ENCODE results near the gene AMBRA1.
"Not testable (repeated sequence)": the region's sequence is repeated elsewhere in the genome, so short reads cannot be mapped to it uniquely, and the experiment has no call there.

Gene AMBRA1

DNA sequence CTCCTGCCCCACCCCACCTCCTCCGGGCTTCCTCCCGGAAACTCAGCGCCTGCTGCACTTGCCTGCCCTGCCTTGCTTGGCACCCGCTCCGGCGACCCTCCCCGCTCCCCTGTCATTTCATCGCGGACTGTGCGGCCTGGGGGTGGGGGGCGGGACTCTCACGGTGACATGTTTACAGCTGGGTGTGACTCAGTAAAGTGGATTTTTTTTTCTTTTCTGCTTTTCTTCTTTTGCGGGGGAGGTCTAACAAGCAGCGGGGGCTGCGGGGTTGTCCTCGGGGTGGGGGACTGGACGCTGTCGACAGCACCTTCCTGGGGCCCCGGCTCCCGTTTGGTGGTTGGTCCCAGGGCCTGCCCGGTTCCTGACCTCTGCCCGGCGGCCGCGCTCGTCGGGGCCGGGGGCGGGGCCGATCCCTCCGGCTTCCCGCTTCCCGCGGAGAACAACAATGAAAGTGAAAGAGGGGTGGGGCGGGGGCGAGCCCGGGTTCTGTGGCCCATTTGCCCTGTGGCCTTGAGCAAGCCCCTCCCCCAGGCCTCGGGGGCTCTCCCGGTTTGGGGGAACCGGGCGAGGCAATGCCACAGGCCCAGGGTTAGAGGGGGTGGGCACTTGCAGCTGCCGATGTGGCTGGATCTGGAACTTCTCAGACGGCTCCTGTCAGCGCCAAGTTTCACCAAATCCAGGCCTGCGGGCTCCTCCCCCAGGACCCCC, 213.3 kb downstream of the AMBRA1 start:
- DNase-seq: peak in 4 of 5 experiments; percentile 26 to 50 (median 39)

DNA sequence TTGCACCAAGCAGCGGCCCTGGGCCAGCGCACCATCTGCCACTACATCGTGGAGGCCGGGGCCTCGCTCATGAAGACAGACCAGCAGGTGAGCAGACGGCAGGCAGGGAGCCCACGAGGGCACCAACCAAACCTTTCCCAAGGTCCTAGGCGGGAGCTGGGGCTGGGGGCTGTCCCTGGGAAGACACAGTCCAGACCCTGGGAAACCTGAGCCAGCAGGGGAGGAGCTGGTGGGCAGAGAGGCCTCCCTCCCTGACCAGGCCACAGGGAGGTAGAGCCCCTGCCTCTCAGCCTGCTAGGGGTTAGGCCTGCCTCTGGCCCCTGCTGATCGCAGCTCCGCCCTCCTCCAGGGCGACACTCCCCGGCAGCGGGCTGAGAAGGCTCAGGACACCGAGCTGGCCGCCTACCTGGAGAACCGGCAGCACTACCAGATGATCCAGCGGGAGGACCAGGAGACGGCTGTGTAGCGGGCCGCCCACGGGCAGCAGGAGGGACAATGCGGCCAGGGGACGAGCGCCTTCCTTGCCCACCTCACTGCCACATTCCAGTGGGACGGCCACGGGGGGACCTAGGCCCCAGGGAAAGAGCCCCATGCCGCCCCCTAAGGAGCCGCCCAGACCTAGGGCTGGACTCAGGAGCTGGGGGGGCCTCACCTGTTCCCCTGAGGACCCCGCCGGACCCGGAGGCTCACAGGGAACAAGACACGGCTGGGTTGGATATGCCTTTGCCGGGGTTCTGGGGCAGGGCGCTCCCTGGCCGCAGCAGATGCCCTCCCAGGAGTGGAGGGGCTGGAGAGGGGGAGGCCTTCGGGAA, 214.1 kb downstream of the AMBRA1 start:
- not testable (repeated sequence) for DNase-seq

DNA sequence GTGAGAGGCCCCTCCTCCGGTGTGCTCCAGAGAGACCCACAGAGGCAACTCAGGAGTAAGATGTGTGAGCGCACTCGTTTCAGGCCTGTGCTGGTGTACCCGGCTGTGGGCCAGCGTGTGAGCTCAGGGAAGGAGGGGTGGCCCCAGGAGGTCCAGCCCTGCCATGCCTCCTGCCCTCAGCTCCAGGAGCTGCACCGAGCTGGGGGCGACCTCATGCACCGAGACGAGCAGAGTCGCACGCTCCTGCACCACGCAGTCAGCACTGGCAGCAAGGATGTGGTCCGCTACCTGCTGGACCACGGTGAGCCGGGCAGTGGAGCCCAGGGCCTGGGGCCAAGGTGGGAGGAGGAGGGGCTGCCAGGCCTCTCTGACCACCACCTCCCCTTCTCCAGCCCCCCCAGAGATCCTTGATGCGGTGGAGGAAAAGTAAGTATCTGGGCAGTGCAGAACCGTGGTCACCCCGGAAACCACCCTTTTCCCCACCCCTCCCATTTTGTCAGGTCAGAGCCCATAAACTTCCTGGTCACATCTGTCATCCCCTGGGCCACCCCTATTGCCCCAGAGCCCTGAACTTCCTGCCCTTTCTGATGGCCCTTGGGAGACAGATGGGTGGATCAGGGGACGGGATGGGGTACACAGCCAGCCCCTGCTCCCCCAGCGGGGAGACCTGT, 214.9 kb downstream of the AMBRA1 start:
- DNase-seq: no peak

DNA sequence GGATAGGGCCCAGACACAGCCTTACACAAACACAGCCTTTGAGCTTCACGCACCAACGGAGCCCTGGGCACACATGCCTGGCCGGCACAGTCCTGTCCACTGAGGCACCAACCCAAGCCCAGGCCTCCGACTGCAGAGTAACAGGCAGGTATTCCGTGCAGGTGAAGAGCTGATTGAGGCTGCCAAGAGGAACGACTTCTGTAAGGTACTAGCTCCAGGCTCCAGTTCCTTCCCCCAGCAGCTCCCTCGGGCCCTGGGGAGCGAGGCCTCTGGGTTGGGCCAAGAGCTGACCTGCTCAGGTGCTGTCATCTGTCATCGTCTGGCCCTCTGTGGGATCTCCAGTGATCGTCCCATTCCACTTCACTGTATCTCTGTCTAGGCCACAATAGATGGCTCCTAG, 215.5 kb downstream of the AMBRA1 start:
- DNase-seq: no peak

DNA sequence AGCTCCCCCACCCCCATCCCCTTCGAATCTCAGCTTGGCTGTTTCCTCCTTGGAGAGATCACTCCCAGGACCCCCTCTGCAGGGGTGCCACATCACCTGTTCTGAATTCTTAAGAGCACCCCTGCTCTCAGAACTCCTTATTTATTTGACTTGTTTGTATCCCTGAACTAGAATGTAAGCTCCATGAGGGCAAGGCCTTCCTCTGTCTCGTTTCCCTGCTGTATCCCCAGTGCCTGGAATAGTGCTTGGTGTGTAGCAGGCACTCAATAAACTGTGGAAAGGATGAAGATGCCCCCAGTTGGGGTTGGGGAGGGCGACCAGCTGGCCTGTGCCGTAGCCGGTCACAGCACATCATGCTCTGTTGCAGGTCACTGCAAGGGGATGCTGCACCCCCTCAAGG, 216.0 kb downstream of the AMBRA1 start:
- no peak for DNase-seq

DNA sequence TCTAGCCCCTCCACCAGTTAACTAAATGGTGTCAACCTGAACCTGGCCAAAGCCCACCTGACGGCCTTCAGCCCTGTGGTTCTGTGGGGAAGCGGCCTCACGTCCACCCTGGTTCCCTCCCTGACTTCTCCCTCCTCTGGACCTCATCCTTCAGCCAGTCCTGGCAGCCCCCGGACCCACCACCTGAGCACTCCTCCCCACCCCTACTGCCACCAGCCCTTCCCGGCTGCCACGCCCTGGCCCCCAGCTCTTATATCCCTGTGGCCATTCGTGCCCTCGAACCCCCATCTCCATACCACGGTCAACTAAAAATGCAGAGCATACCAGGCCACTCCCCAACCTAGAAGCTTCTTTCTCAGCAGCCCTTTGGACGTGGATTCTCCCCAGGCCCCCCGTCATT, 216.5 kb downstream of the AMBRA1 start:
- no peak for DNase-seq

DNA sequence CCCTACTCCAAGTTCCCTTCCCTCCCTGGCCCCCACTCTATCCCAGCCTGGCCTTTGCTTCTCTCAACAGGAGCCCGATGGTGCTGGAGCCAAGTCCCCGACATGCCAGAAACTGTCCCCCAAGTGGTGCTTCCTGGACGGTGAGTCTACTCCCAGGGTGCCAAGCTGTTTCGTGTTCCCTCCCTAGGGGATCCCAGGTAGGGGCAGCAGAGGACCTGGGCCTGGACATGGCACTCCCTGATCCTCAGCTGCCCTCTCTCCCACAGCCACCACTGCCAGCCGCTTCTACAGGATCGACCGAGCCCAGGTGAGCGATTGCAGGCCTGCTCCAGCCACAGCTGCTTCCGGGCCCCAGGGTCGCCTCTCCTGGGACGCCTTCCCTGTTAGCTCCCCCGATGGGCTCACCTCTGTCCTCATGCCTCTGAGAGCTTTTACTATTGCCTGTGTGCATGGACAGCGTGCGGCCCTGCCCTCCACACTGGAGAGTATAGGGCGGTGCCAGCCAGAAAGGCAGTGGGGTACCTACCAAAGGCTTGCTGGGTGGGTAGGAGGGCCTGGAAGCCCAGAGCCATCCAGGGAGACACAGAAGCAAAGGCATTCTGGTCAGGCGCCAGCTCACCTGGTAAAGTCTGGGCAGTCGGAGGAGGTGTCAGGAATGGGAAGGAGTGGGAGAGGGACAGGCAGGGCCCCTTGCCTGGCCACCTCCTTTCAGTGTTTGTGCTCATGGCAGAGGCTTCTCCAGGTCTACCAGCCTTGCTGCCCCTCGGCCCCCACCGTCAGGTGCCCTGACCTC, 217.4 kb downstream of the AMBRA1 start:
- no peak for DNase-seq

DNA sequence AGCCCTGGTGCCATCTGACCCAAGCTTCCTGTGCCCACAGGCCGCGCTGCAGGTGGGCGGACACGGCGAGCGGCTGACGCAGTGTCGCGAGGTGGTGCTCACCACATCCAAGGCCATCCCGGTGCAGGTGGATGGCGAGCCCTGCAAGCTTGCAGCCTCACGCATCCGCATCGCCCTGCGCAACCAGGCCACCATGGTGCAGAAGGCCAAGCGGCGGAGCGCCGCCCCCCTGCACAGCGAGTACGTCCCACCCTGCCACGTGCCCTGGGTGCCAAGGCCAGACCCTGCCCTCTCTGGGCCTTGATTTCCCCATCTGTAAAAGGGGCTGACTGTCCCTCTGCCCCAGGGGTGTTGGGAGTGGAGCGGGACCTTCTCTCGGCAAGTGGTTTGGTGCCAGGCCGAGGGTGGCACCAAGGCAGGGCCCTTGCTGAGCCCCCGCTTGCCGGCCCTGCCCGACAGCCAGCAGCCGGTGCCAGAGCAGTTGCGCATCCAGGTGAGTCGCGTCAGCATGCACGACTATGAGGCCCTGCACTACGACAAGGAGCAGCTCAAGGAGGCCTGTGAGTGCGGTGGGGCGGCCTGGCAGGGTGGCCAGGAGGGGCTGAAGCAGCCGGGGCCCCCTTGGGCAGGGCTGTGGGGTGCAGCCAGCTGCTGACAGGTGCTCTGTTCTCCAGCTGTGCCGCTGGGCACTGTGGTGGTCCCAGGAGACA, 218.3 kb downstream of the AMBRA1 start:
- no peak for DNase-seq

DNA sequence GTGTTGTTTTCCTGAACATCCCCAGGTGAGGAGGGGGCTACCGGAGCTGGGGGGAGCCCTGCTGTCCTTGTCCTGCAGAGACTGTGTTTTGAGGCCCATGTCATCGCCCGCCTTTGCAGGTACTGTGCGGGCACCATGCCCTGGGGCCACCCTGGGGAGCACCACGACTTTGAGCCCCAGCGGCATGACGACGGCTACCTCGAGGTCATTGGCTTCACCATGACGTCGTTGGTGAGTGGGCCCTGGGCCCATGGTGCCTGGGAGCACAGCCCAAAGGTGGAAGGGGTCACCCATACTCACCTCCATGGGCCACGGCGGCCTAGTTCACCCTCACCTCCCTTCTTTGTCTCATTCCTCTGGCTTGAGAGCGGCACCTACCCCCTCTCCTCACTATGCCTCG, 219.0 kb downstream of the AMBRA1 start:
- no peak for DNase-seq

DNA sequence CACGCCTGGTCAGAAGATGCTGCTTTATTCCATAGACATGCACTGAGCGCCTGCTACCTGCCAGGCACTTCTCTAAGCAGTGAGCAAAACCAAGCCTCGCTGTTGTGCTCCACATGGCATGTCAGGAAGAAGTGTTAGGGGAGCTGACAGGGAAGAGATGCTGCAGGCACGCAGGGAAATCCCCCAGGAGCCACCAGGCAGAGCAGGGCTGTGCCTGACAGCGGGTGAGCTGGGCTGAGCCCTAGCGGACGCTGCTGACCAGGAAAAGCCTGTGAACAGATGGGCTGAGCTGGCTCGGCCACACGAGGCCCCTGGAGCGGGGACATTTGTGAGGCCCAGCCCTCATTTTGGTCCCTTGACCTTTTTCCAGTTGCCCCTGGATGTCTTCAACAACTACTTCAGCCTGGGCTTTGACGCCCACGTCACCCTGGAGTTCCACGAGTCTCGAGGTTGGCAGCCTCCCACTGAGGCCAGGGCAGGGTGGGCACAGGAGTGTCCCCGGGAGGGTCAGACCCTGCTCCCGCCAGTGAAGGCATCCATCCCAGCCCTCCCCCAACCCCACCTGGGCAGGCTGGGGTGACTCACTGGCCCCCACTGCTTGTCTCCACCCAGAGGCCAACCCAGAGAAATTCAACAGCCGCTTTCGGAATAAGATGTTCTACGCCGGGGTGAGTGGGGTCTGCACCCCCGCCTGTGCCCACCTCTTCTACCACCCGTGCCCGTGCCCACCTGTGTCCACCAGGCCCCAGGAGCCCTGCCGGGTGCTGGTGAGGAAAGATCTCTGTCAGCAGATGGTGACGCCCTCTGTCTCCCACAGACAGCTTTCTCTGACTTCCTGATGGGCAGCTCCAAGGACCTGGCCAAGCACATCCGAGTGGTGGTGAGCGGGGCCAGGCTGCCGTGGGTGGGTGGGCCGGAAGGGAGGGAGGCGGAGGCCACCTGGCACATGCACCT, 219.8 kb downstream of the AMBRA1 start:
- no peak for DNase-seq

DNA sequence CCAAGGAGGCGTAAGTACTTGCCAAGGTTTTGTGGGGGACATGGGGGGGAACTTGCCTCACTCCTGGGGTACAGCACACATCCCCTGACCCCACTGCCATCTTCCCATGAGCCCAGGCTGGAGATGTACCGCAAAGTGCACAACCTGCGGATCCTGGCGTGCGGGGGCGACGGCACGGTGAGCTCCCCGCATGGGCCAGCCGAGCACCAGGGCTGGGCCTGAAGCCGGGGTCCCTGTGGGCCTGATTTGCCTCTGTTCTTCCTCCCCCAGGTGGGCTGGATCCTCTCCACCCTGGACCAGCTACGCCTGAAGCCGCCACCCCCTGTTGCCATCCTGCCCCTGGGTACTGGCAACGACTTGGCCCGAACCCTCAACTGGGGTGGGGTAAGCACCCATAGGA, 221.3 kb downstream of the AMBRA1 start:
- not testable (repeated sequence) for DNase-seq

DNA sequence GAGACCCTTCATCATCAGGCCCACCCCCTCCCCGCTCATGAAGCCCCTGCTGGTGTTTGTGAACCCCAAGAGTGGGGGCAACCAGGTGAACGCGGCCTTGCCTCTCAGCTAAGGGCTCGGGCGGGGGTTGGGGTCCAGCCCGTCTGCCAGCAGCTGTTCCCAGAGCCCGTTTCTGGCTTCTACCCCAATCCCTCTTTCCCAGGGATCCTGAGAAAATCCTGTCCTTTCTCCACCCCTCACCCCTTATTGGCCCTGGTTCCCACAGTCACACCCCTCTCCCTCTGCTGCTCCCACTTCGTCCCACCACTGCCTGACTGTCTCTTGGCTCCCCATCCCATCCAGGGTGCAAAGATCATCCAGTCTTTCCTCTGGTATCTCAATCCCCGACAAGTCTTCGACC, 221.7 kb downstream of the AMBRA1 start:
- DNase-seq: no peak

DNA sequence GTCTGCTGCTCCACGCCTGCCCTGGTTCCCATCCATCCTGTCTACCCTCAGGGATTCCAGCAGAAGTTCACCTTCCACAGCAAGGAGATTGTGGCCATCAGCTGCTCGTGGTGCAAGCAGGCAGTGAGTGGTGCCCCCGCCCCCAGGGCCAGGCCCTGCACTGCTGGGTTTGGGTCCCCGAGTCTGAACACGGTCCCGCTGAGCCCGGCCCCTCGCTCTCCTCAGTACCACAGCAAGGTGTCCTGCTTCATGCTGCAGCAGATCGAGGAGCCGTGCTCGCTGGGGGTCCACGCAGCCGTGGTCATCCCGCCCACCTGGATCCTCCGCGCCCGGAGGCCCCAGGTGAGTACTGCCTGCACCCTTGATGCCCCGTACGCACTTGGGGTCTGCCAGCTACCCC, 222.6 kb downstream of the AMBRA1 start:
- DNase-seq: not testable (repeated sequence)

DNA sequence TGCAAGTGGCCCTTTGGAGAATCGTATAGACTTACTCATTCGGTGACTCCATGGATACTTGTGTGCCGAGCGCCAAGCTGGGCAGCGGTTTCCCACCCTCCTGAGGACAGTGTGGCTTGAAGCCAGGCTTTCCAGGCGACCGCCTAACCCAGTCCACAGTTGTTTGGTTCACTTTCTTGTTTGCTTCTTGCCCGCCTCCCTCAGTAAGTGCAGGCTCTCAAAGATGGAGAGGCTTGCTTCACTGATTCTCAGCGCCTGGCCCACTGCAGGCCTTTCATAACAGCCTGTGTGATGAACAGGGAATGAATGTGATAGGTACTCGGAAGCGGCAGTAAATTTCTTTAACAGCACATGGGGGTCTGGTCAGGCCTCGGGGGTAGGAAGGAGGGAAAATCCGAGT, 223.6 kb downstream of the AMBRA1 start:
- DNase-seq: no peak

DNA sequence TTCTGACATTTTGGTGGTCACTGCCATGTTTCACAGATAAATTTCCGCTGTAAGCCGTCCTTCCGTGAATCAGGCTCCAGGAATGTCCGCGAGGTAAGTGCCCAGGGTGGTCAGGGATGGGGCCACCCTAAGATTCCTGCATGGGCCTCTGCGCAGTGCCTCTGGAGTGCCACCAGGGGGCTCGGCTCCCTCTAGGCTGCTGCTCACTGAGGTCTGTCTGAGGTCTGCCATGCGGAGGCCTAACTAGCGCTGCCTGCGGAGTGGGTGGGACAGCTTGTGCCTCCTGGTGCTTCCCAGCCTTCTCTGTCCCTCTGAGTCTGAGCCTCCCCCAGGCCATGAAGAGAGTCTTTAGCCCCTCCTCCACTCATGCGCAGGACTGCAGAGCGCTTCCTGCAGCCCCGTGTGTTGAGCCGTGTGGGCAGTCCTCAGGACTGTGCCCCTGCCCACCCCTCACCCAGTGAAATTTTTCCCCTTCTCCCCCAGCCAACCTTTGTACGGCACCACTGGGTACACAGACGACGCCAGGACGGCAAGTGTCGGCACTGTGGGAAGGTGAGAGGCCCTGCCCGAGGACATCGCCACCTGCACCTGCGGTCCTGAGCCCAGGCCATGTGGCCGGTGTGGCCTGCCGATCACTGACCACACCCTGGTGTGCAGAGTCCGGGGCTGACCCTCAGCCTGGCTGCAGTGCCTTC, 224.2 kb downstream of the AMBRA1 start:
- peak in 2 of 5 experiments; percentile 36 to 66 for DNase-seq

DNA sequence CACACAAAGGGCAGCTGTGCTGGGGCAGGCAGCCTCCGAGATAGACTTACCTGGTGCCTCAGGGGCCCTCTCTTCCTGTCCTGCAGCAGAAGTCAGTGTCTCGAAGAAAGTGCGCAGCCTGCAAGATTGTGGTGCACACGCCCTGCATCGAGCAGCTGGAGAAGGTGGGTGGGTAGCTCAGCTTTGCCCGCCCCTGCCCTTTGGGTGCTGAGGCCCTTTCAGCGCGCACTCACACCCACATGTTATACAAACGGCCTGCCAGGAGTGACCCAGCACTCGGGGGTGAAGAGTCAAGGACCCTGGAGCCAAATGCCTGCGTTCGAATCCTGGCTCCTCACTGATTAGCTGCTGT, 225.9 kb downstream of the AMBRA1 start:
- DNase-seq: no peak

DNA sequence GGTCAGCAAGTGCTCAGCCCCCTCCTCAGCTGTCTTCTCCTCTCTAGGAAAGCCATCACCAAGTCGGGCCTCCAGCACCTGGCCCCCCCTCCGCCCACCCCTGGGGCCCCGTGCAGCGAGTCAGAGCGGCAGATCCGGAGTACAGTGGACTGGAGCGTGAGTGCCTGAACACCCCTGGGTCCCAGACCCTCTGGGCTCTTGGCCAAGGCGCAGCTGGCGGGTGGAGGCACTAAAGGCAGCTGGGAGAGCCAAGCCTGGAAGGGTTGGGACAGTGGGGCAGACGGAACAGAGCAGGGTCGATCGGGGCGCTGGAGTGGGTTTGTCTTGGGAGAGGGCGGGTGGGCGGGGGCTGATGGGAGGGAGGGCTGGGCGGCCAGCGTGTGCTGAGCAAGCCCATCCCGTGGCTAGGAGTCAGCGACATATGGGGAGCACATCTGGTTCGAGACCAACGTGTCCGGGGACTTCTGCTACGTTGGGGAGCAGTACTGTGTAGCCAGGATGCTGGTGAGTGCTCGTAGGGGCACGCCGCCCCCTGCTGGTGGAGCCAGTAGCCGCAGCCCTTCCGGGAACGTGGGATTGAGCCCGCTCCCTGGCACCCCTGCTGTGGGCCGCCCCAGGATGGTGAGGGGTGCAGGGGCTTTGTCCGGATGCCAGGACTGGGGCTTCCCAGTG, 226.4 kb downstream of the AMBRA1 start:
- DNase-seq: peak; percentile 53 to 69 (median 64)

DNA sequence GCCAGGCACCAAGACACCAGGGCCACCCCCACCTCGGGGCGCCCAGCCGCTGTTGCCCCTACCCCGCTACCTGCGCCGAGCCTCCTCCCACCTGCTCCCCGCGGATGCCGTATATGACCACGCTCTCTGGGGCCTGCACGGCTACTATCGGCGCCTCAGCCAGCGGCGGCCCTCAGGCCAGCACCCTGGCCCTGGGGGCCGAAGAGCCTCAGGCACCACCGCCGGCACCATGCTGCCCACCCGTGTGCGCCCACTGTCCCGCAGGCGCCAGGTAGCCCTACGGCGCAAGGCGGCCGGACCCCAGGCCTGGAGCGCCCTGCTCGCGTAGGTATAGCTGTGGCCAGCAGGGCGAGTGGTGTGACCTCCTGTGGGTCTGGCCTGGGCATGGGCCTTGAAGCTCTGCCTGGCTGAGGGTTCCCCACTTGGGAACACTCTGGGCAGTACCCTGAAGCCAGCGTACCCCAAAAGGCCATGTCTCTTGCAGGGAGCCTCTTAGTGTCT, 227.1 kb downstream of the AMBRA1 start:
- no peak for DNase-seq

DNA sequence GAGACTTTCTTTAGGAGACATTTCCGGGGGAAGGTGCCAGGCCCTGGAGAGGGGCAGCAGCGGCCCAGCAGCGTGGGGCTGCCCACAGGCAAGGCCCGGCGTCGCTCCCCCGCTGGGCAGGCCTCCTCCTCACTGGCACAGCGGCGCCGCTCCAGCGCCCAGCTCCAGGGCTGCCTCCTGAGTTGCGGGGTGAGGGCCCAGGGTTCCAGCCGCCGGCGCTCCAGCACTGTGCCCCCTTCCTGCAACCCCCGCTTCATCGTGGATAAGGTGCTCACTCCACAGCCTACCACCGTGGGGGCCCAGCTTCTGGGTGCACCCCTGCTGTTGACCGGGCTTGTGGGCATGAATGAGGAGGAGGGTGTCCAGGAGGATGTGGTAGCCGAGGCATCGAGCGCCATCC, 227.6 kb downstream of the AMBRA1 start:
- no peak for DNase-seq

DNA sequence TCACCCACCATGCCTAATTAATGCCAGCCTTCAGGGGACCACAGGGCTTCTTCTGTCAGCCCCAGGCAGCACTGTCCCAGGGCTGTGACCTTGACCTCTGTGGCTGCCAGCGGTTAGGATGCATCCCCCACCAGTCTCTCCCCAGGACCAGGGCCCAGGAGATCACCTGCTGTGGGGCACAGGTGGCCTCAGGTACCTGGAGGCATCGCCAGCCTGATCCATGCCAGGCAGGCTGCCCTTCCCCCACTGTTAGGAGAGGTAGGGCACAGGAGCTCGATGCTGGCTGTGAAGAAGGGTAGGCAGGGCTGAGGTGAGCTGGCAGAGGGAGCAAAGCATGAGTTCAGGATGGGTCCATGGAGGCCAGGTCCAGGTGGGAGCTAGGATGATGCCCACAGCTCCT, 229.0 kb downstream of the AMBRA1 start:
- DNase-seq: no peak
